B cell (primary cell): ENCODE results near the gene RIMBP2. TPM values are rescaled to one million over a fixed set of nuclear protein-coding genes. Genes with fewer than 3 reads are reported as not detected.

Experiments used
- ATAC-seq: fragments of 200-7000 bp; cut with Tn5 transposase; one replicate; pipeline ENCODE4 v1.10.0; 2021; ENCODE audit warnings: low read depth, mild to moderate bottlenecking, moderate number of reproducible peaks, moderate library complexity
- CTCF ChIA-PET: fragments of 350-600 bp; sonication (Branson Sonifier 250); formaldehyde crosslinking; loops from one replicate; lab custom pipeline; 2021; ENCODE audit warnings: antibody characterized with exemption, inconsistent platforms; lab: Charles Lee
- POLR2A ChIA-PET: fragments of 350-600 bp; sonication (Branson Sonifier 250); formaldehyde crosslinking; loops from one replicate; lab custom pipeline; 2021; ENCODE audit warnings: antibody characterized with exemption; lab: Charles Lee
- DNase-seq: peaks from one replicate; pipeline ENCODE4 v3.0.0; 2013
- H2AFZ ChIP-seq: 2 replicates; pipeline ENCODE4 v1.6.1; 2012; ENCODE audit warnings: mild to moderate bottlenecking, low read depth, low read length; ENCODE audit not compliant: insufficient read depth, poor library complexity, severe bottlenecking
- H3K27ac ChIP-seq, 2 donors: 1 replicate in 1 of 2; 2 replicates in 1 of 2; pipeline ENCODE4 v1.5.1; 2012 to 2013; ENCODE audit warnings: low read length in 2 of 2, mild to moderate bottlenecking in 2 of 2, moderate library complexity in 1 of 2
- H3K27me3 ChIP-seq, 4 experiments: fragments of 200-600 bp in 1 of 4; sonication (generic) in 1 of 4; replicated peaks in 1 of 4; 1 replicate in 2 of 4; 2 replicates in 2 of 4; pipeline versions ENCODE4 v1.6.1 to v1.7.0; 2013 to 2016; ENCODE audit warnings: low read length in 3 of 4, mild to moderate bottlenecking in 2 of 4, mixed read lengths in 1 of 4, moderate library complexity in 1 of 4; ENCODE audit not compliant: insufficient read depth in 4 of 4, control insufficient read depth in 3 of 4; ENCODE audit errors: control extremely low read depth in 1 of 4
- H3K36me3 ChIP-seq, 2 experiments: replicated peaks in 1 of 2; 1 replicate in 1 of 2; 2 replicates in 1 of 2; pipeline versions ENCODE4 v1.6.1 to v1.7.1; 2013; ENCODE audit warnings: low read length in 1 of 2; ENCODE audit not compliant: insufficient read depth in 2 of 2, control insufficient read depth in 1 of 2; ENCODE audit errors: control extremely low read depth in 1 of 2, extremely low read depth in 1 of 2
- H3K4me1 ChIP-seq, 2 donors: fragments of 200-600 bp in 1 of 2; sonication (generic) in 1 of 2; 1 replicate in 1 of 2; 2 replicates in 1 of 2; pipeline versions ENCODE4 v1.5.1 to v1.6.1; 2013 to 2017; ENCODE audit warnings: low read length in 2 of 2; ENCODE audit not compliant: control insufficient read depth in 2 of 2, insufficient read depth in 2 of 2
- H3K4me2 ChIP-seq: replicated peaks from 2 replicates; pipeline ENCODE3; 2012; ENCODE audit warnings: mild to moderate bottlenecking, low read depth, low read length; ENCODE audit not compliant: poor library complexity, severe bottlenecking
- H3K4me3 ChIP-seq, 5 experiments: fragments of 200-600 bp in 1 of 5; sonication (generic) in 1 of 5; 1 replicate in 3 of 5; 2 replicates in 2 of 5; pipeline versions ENCODE4 v1.5.1 to v1.7.0; 2011 to 2016; ENCODE audit warnings: low read length in 4 of 5, mild to moderate bottlenecking in 4 of 5, low read depth in 2 of 5, control low read depth in 1 of 5, moderate library complexity in 1 of 5; ENCODE audit not compliant: insufficient read depth in 1 of 5; ENCODE audit errors: control extremely low read depth in 1 of 5, extremely low read depth in 1 of 5
- H3K79me2 ChIP-seq: fragments of 200-600 bp; sonication (generic); one replicate; pipeline ENCODE4 v1.6.0; 2016; ENCODE audit warnings: low read length; ENCODE audit not compliant: control insufficient read depth, insufficient read depth
- H3K9ac ChIP-seq: fragments of 200-600 bp; sonication (generic); 2 replicates; pipeline ENCODE4 v1.6.1; 2017; ENCODE audit warnings: mild to moderate bottlenecking, low read length, moderate library complexity
- H3K9me3 ChIP-seq, 3 donors: one replicate each; pipeline versions ENCODE4 v1.6.1 to v1.7.1; 2013; ENCODE audit warnings: low read length in 2 of 3; ENCODE audit not compliant: control insufficient read depth in 2 of 3, insufficient read depth in 1 of 3; ENCODE audit errors: control extremely low read depth in 1 of 3
- H4K20me1 ChIP-seq: 2 replicates; pipeline ENCODE4 v1.6.0; 2012; ENCODE audit warnings: mild to moderate bottlenecking, low read length; ENCODE audit not compliant: insufficient read depth, control insufficient read depth, poor library complexity, severe bottlenecking
- H3K27ac Mint-ChIP-seq: one replicate; pipeline ENCODE4 v1.8.0; 2021; ENCODE audit warnings: mixed read lengths
- H3K27me3 Mint-ChIP-seq: one replicate; pipeline ENCODE4 v1.8.0; 2021; ENCODE audit warnings: mixed read lengths
- H3K4me1 Mint-ChIP-seq: one replicate; pipeline ENCODE4 v1.8.0; 2021; ENCODE audit warnings: mixed read lengths
- H3K4me3 Mint-ChIP-seq: one replicate; pipeline ENCODE4 v1.8.0; 2021; ENCODE audit warnings: mixed read lengths
- H3K9me3 Mint-ChIP-seq: one replicate; pipeline ENCODE4 v1.8.0; 2022; ENCODE audit warnings: mixed read lengths; ENCODE audit not compliant: insufficient read depth
- CTCF ChIP-seq: fragments of 200-600 bp; IDR thresholded peaks from one replicate; pipeline ENCODE4 v1.8.0; 2022; ENCODE audit warnings: antibody characterized with exemption, mild to moderate bottlenecking
- EZH2 ChIP-seq: IDR thresholded peaks from 2 replicates; pipeline ENCODE4 v1.6.1; 2012; ENCODE audit warnings: borderline replicate concordance, low read depth, mild to moderate bottlenecking, moderate library complexity, low read length; ENCODE audit not compliant: insufficient read depth, poor library complexity, severe bottlenecking
- WGBS: methylation state at CpG from one replicate; pipeline ENCODE4 v1.1.5; 2013; ENCODE audit warnings: missing lambda C conversion rate; ENCODE audit not compliant: insufficient coverage; 5-methylcytosine and 5-hydroxymethylcytosine counted together
- intact Hi-C: fragments of 100-400 bp; cut with micrococcal nuclease; formaldehyde crosslinking; loops from one replicate; pipeline ENCODE4 v1.10.0; 2022
- polyA plus RNA-seq: library from polyadenylated mRNA; depleted of rRNA; stranded (reverse); fragments of >200 nt; gene quantifications from 2 replicates; pipeline ENCODE4 v1.2.3, GENCODE V29; 2012
- total RNA-seq, 2 donors: library from RNA; stranded (reverse); fragments of 120-200 nt in 1 of 2; gene quantifications; 1 replicate in 1 of 2; 2 replicates in 1 of 2; pipeline versions ENCODE4 v1.2.3 to v1.2.4, GENCODE V29; 2013 to 2022

The RIMBP2 gene
- total and polyA plus RNA-seq, 2 donors (not counting 1 experiment from before 2014, with no cell fraction given), result not detected

GRCh38 chr12:130418251-130418650 lies 297.8 kb downstream of the RIMBP2 start:
- H3K4me1 Mint-ChIP-seq, result no peaks in the 10 kb centered on the region
- POLR2A ChIA-PET, result no interaction called here
- DNase-seq (no peak), ATAC-seq (no peak)
- H3K9me3 ChIP-seq, result peaks cover 0 to 8% (median 0%) of the 10 kb centered on the region in 3 donors
- H3K4me3 Mint-ChIP-seq, result no peak overlapping the region
- no peaks in the 10 kb centered on the region for H3K36me3 ChIP-seq
- H3K27ac Mint-ChIP-seq, result no peak overlapping the region
- H3K4me2 ChIP-seq, result no peak overlapping the region
- H3K4me1 ChIP-seq, result no peaks in the 10 kb centered on the region
- no peaks in the 10 kb centered on the region for H3K27me3 ChIP-seq
- no peaks in the 10 kb centered on the region for H3K9me3 Mint-ChIP-seq
- no peak overlapping the region for H2AFZ ChIP-seq
- CTCF ChIA-PET, result no interaction called here
- no peak overlapping the region for H3K4me3 ChIP-seq
- no peak overlapping the region for H3K27ac ChIP-seq
- H3K9ac ChIP-seq, result no peak overlapping the region
- no peak for TF ChIP-seq EZH2
- no peak for TF ChIP-seq CTCF
- H3K79me2 ChIP-seq, result no peaks in the 10 kb centered on the region
- 75% methylated on average over 2 of the region's 3 CpGs for WGBS
- H3K27me3 Mint-ChIP-seq, result no peaks in the 10 kb centered on the region
- H4K20me1 ChIP-seq, result no peaks in the 10 kb centered on the region
- intact Hi-C loops, result no loop called here

GRCh38 chr12:130414381-130414780 lies 301.7 kb downstream of the RIMBP2 start:
- no peak overlapping the region for H3K4me3 Mint-ChIP-seq
- ATAC-seq (no peak), DNase-seq (no peak)
- ChIA-PET CTCF (no interaction called here), POLR2A (no interaction called here)
- Histone ChIP-seq H3K79me2 (no peaks in the 10 kb centered on the region), H3K4me1 (no peaks in the 10 kb centered on the region), H3K9me3 (peaks cover 0 to 8% (median 0%) of the 10 kb centered on the region in 3 donors), H4K20me1 (no peaks in the 10 kb centered on the region), H3K36me3 (no peaks in the 10 kb centered on the region), H3K27ac (no peak overlapping the region), H3K9ac (no peak overlapping the region), H3K4me2 (no peak overlapping the region), H2AFZ (no peak overlapping the region), H3K27me3 (no peaks in the 10 kb centered on the region), H3K4me3 (no peak overlapping the region)
- no peaks in the 10 kb centered on the region for H3K4me1 Mint-ChIP-seq
- H3K27ac Mint-ChIP-seq, result no peak overlapping the region
- intact Hi-C loops, result no loop called here
- H3K9me3 Mint-ChIP-seq, result no peaks in the 10 kb centered on the region
- TF ChIP-seq EZH2, result no peak
- WGBS, result 100% methylated on average over 4 of the region's 7 CpGs
- no peaks in the 10 kb centered on the region for H3K27me3 Mint-ChIP-seq
